Neural cell (in vitro differentiated cells): ENCODE data around the gene TSGA10.

ENCODE experiments used
- CTCF ChIP-seq: fragments of 450-650 bp; IDR thresholded peaks from 2 replicates; pipeline ENCODE4 v1.5.1; 2014; ENCODE audit warnings: antibody characterized with exemption, mild to moderate bottlenecking, moderate library complexity; ENCODE audit not compliant: poor library complexity, severe bottlenecking
- EP300 ChIP-seq: fragments of 450-650 bp; conservative IDR thresholded peaks from 2 replicates; pipeline ENCODE4 v1.6.1; 2014; ENCODE audit warnings: antibody characterized with exemption, mild to moderate bottlenecking, moderate library complexity; ENCODE audit not compliant: poor library complexity, severe bottlenecking
- EZH2 ChIP-seq: fragments of 200-600, 300-800 bp; shearing (Covaris generic), sonication (generic); IDR thresholded peaks from 2 replicates; pipeline ENCODE4 v1.6.1; 2014; ENCODE audit warnings: antibody characterized with exemption, low read length, borderline replicate concordance, mild to moderate bottlenecking; ENCODE audit not compliant: insufficient read depth, poor library complexity, severe bottlenecking
- POLR2AphosphoS5 ChIP-seq: IDR thresholded peaks from 2 replicates; pipeline ENCODE4 v1.6.1; 2012
- RAD21 ChIP-seq: fragments of 450-650 bp; conservative IDR thresholded peaks from 2 replicates; pipeline ENCODE4 v1.6.1; 2014; ENCODE audit warnings: antibody characterized with exemption, mild to moderate bottlenecking, moderate library complexity
- REST ChIP-seq: IDR thresholded peaks from 2 replicates; pipeline ENCODE4 v1.6.1; 2012; ENCODE audit warnings: borderline replicate concordance
- SMC3 ChIP-seq: fragments of 450-650 bp; conservative IDR thresholded peaks from 2 replicates; pipeline ENCODE4 v1.6.1; 2014; ENCODE audit warnings: antibody characterized with exemption, mild to moderate bottlenecking, moderate library complexity; ENCODE audit not compliant: poor library complexity
- TAF1 ChIP-seq: IDR thresholded peaks from 2 replicates; pipeline ENCODE4 v1.6.1; 2012; ENCODE audit warnings: low read depth

- no peak for TF ChIP-seq CTCF
- TF ChIP-seq POLR2AphosphoS5, result peak; percentile 85
- peak; percentile 98 for TF ChIP-seq REST
- peak; percentile 99 for TF ChIP-seq TAF1
- TF ChIP-seq EP300, result peak; percentile 72
- TF ChIP-seq RAD21, result peak; percentile 33
- TF ChIP-seq EZH2, result no peak
- peak; percentile 54 for TF ChIP-seq SMC3
Measured at GRCh38 chr2:99180755-99181623, 26.2 kb upstream of the TSGA10 start, which contains the start of the genes MITD1 and MRPL30.
